ENCODE measurements around the gene ARHGAP26.

- TF ChIP-seq CTCF (IDR thresholded peaks at IDR 0.05): no peak
- no peak for TF ChIP-seq POLR2AphosphoS5 (IDR thresholded peaks at IDR 0.05)
- TF ChIP-seq POLR2A (IDR thresholded peaks at IDR 0.05): no peak
Observed at GRCh38 chr5:143134900-143135299, 364.7 kb downstream of the ARHGAP26 start.

Measured in sigmoid colon (tissue), 4 donors.